Smooth muscle cell (in vitro differentiated cells): ENCODE data around the gene GRAMD1A. TPM values are rescaled to one million over a fixed set of nuclear protein-coding genes. Genes with fewer than 3 reads are reported as not detected.

ENCODE experiments used
- DNase-seq: peaks from one replicate; lab custom pipeline; 2025; ENCODE audit not compliant: unreplicated experiment; lab: John Stamatoyannopoulos, UW
- H2AFZ ChIP-seq: fragments of 200-600 bp; sonication (generic); 2 replicates; pipeline ENCODE4 v1.6.0; 2016; ENCODE audit warnings: antibody characterized with exemption, low read depth, mild to moderate bottlenecking
- H3F3A ChIP-seq: fragments of 200-600 bp; sonication (generic); 2 replicates; pipeline ENCODE4 v1.6.0; 2017; ENCODE audit warnings: antibody characterized with exemption, low read depth
- H3K27ac ChIP-seq: fragments of 200-600 bp; sonication (generic); 2 replicates; pipeline ENCODE4 v1.5.1; 2016; ENCODE audit warnings: low read depth, mild to moderate bottlenecking
- H3K27me3 ChIP-seq: fragments of 200-600 bp; sonication (generic); 2 replicates; pipeline ENCODE4 v1.6.1; 2016; ENCODE audit warnings: low read depth, mild to moderate bottlenecking
- H3K36me3 ChIP-seq: fragments of 200-600 bp; sonication (generic); 2 replicates; pipeline ENCODE4 v1.5.1; 2016; ENCODE audit warnings: low read depth
- H3K4me1 ChIP-seq: fragments of 200-600 bp; sonication (generic); 2 replicates; pipeline ENCODE4 v1.5.1; 2016; ENCODE audit warnings: low read depth
- H3K4me2 ChIP-seq: fragments of 200-600 bp; sonication (generic); 2 replicates; pipeline ENCODE4 v1.6.0; 2016; ENCODE audit warnings: mild to moderate bottlenecking
- H3K4me3 ChIP-seq: fragments of 200-600 bp; sonication (generic); 2 replicates; pipeline ENCODE4 v1.5.1; 2016; ENCODE audit warnings: mild to moderate bottlenecking
- H3K79me2 ChIP-seq: fragments of 200-600 bp; sonication (generic); 2 replicates; pipeline ENCODE4 v1.6.0; 2016; ENCODE audit warnings: low read depth, mild to moderate bottlenecking
- H3K9ac ChIP-seq: fragments of 200-600 bp; sonication (generic); 2 replicates; pipeline ENCODE4 v1.6.0; 2016; ENCODE audit warnings: low read depth
- H3K9me3 ChIP-seq: fragments of 200-600 bp; sonication (generic); replicated peaks from 2 replicates; pipeline ENCODE4 v1.5.1; 2016; ENCODE audit warnings: low read depth
- H4K20me1 ChIP-seq: fragments of 200-600 bp; sonication (generic); 2 replicates; pipeline ENCODE4 v1.6.0; 2016; ENCODE audit warnings: low read depth
- WGBS: methylation state at CpG from one replicate; pipeline ENCODE4 v1.1.7; 2016; ENCODE audit warnings: low lambda C conversion rate; 5-methylcytosine and 5-hydroxymethylcytosine counted together
- polyA plus RNA-seq: library from polyadenylated mRNA; unstranded; fragments of >200 nt; fragmentation: Nextera tagmentation; extraction: Ambion mirVana; gene quantifications from 2 replicates; pipeline ENCODE4 v1.2.1, GENCODE V29; 2016
- total RNA-seq: library from RNA; depleted of rRNA; stranded (reverse); fragments of >200 nt; gene quantifications from 2 replicates; pipeline ENCODE4 v1.2.3, GENCODE V29; 2014
- TF ChIP-seq, protein P1 (sequence below): fragments of 200-600 bp; sonication (generic); IDR thresholded peaks from 2 replicates; pipeline ENCODE4 v1.5.1; 2017; ENCODE audit warnings: borderline replicate concordance, mild to moderate bottlenecking, antibody characterized with exemption; ENCODE audit not compliant: insufficient read depth, poor library complexity, severe bottlenecking

Gene GRAMD1A
- total and polyA plus RNA-seq, 2 experiments from 2014 or later = 27.6 to 59.6 TPM

DNA sequence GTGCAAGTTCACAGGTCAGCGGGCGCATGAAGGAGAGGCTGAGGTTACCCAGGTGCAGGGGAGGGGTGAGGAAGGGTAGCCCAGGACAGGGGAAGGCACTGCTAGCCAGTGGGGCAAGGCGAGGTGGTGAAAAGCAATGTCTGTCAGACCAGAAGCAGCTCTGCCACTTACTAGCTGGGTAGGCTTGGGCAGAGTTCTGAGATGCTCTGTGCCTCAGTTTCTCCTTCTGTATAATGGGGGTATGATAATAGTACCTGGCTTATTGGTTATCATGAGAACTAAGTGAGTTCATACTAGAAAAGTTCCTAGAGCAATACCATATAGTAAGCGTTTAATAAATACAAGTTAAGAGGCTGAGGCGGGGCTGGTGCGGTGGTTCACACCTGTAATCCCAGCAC is 15.8 kb downstream of the GRAMD1A start:
- Histone ChIP-seq H3K4me3 (no peak overlapping the region), H3K27me3 (no peaks in the 10 kb centered on the region), H3F3A (no peaks in the 10 kb centered on the region), H4K20me1 (peaks cover 3% of the 10 kb centered on the region), H3K9me3 (no peaks in the 10 kb centered on the region), H2AFZ (no peak overlapping the region), H3K27ac (no peak overlapping the region), H3K79me2 (no peaks in the 10 kb centered on the region), H3K4me1 (no peaks in the 10 kb centered on the region), H3K4me2 (no peak overlapping the region), H3K9ac (no peak overlapping the region), H3K36me3 (no peaks in the 10 kb centered on the region)
- DNase-seq = no peak
- over 99% methylated on average over 6 of the region's 6 CpGs for WGBS
- TF ChIP-seq, protein P1, sequence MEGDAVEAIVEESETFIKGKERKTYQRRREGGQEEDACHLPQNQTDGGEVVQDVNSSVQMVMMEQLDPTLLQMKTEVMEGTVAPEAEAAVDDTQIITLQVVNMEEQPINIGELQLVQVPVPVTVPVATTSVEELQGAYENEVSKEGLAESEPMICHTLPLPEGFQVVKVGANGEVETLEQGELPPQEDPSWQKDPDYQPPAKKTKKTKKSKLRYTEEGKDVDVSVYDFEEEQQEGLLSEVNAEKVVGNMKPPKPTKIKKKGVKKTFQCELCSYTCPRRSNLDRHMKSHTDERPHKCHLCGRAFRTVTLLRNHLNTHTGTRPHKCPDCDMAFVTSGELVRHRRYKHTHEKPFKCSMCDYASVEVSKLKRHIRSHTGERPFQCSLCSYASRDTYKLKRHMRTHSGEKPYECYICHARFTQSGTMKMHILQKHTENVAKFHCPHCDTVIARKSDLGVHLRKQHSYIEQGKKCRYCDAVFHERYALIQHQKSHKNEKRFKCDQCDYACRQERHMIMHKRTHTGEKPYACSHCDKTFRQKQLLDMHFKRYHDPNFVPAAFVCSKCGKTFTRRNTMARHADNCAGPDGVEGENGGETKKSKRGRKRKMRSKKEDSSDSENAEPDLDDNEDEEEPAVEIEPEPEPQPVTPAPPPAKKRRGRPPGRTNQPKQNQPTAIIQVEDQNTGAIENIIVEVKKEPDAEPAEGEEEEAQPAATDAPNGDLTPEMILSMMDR = no peak

DNA sequence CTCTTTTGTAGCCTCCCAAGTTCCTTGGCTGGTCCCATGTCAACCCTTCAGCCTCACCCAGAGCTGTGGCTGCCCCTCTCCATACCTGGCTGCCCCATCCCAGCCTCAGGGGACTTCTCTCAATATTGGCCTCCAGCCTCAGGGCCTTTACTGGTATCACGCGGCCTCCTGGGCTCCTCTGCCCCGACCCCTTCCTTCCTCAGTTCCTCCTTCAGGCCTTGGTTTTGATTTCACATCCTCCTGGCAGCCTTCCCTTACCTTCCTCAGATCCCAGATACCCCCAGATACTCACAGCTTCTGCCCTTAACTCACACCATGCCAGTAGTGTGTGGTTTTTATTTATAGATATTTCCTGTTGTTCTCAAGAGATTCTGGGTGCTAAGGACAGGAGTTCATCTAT is 17.4 kb downstream of the GRAMD1A start:
- Histone ChIP-seq H3K4me2 (no peak overlapping the region), H3K79me2 (no peaks in the 10 kb centered on the region), H3F3A (no peaks in the 10 kb centered on the region), H3K9ac (no peak overlapping the region), H2AFZ (no peak overlapping the region), H3K27me3 (no peaks in the 10 kb centered on the region), H3K9me3 (no peaks in the 10 kb centered on the region), H3K36me3 (no peaks in the 10 kb centered on the region), H3K4me3 (no peak overlapping the region), H3K27ac (no peak overlapping the region), H4K20me1 (peaks cover 3% of the 10 kb centered on the region), H3K4me1 (no peaks in the 10 kb centered on the region)
- TF ChIP-seq, protein P1 = no peak
- WGBS = 100% methylated on average over 3 of the region's 3 CpGs
- no peak for DNase-seq

DNA sequence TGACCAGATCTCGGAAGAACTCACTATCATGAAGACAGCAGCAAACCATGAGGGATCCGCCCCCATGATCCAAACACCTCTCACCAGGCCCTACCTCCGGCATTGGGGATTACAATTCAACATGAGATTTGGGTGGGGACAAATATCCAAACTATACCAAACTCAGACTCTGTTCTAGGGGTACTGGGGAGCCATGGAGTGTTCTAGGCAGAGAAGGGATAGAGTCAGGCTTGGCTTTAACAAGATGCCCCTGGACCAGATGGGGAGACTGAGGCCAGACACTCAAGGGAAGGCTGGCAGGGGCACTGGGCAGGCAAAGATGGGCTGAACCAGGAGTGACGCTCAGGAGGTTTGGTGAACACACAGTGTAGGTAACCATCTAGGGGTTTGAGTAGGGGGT is 18.3 kb downstream of the GRAMD1A start:
- Histone ChIP-seq H4K20me1 (peaks cover 3% of the 10 kb centered on the region), H3F3A (no peaks in the 10 kb centered on the region), H2AFZ (no peak overlapping the region), H3K4me3 (no peak overlapping the region), H3K4me2 (no peak overlapping the region), H3K27me3 (no peaks in the 10 kb centered on the region), H3K79me2 (no peaks in the 10 kb centered on the region), H3K4me1 (no peaks in the 10 kb centered on the region), H3K27ac (no peak overlapping the region), H3K9me3 (no peaks in the 10 kb centered on the region), H3K9ac (no peak overlapping the region), H3K36me3 (no peaks in the 10 kb centered on the region)
- 97% methylated on average over 4 of the region's 4 CpGs for WGBS
- no peak for DNase-seq
- TF ChIP-seq, protein P1 = no peak

DNA sequence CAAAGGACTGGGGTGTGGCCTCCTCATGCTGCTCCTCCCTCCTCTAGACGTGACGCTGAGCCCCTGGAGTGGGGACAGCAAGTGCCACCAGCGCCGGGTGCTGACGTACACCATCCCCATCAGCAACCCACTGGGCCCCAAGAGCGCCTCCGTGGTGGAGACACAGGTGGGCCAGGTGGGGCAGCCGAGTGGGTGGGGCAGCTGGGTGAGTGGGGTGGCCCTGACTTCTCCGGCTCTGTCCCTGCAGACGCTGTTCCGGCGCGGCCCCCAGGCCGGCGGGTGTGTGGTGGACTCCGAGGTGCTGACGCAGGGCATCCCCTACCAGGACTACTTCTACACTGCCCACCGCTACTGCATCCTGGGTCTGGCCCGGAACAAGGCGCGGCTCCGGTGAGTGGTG is 19.0 kb downstream of the GRAMD1A start:
- no peak overlapping the region for H3K4me2 ChIP-seq
- no peaks in the 10 kb centered on the region for H3K79me2 ChIP-seq
- WGBS = 97% methylated on average over 20 of the region's 22 CpGs
- DNase-seq = no peak
- no peak overlapping the region for H3K9ac ChIP-seq
- H3K36me3 ChIP-seq = no peaks in the 10 kb centered on the region
- no peaks in the 10 kb centered on the region for H3K9me3 ChIP-seq
- H3K4me1 ChIP-seq = no peaks in the 10 kb centered on the region
- TF ChIP-seq, protein P1 = no peak
- no peak overlapping the region for H2AFZ ChIP-seq
- no peak overlapping the region for H3K4me3 ChIP-seq
- peaks cover 3% of the 10 kb centered on the region for H4K20me1 ChIP-seq
- H3F3A ChIP-seq = no peaks in the 10 kb centered on the region
- no peak overlapping the region for H3K27ac ChIP-seq
- H3K27me3 ChIP-seq = no peaks in the 10 kb centered on the region
